ENCODE data around the gene HEATR1. TPM values are rescaled to one million over a fixed set of nuclear protein-coding genes. Genes with fewer than 3 reads are reported as not detected.

The HEATR1 gene
- total RNA-seq, 1 donor from 2014 or later: 23.6 TPM

DNA sequence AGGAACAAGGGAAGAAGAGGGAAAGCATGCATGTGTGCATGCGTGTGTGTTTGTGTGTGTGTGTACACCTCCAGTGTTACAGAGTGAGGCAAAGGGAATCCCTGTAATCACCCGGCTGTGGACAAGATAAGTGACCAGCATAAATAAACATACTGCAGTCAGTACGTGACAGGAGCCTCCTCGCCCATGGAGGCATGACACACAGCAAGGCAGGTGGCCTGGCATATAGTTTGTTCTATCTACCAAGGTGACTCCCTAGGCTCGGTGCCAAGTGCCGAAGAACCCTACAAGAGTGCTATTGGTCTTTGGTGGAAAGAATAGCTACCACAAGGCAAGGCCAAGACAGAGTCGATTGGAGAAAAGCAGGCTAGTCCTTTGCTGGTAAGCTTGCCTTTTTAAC, 31.7 kb upstream of the HEATR1 start:
- DNase-seq (no peak), ATAC-seq (no peak)
- Histone ChIP-seq H3K36me3 (no peaks in the 10 kb centered on the region), H3K9me3 (no peaks in the 10 kb centered on the region), H3K27ac (no peak overlapping the region), H3K4me1 (no peaks in the 10 kb centered on the region), H3K27me3 (no peaks in the 10 kb centered on the region), H3K4me3 (no peak overlapping the region)
- TF ChIP-seq, protein P1, sequence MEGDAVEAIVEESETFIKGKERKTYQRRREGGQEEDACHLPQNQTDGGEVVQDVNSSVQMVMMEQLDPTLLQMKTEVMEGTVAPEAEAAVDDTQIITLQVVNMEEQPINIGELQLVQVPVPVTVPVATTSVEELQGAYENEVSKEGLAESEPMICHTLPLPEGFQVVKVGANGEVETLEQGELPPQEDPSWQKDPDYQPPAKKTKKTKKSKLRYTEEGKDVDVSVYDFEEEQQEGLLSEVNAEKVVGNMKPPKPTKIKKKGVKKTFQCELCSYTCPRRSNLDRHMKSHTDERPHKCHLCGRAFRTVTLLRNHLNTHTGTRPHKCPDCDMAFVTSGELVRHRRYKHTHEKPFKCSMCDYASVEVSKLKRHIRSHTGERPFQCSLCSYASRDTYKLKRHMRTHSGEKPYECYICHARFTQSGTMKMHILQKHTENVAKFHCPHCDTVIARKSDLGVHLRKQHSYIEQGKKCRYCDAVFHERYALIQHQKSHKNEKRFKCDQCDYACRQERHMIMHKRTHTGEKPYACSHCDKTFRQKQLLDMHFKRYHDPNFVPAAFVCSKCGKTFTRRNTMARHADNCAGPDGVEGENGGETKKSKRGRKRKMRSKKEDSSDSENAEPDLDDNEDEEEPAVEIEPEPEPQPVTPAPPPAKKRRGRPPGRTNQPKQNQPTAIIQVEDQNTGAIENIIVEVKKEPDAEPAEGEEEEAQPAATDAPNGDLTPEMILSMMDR (IDR thresholded peaks at IDR 0.05): no peak
- intact Hi-C loops (cut with DNase I): no loop called here

DNA sequence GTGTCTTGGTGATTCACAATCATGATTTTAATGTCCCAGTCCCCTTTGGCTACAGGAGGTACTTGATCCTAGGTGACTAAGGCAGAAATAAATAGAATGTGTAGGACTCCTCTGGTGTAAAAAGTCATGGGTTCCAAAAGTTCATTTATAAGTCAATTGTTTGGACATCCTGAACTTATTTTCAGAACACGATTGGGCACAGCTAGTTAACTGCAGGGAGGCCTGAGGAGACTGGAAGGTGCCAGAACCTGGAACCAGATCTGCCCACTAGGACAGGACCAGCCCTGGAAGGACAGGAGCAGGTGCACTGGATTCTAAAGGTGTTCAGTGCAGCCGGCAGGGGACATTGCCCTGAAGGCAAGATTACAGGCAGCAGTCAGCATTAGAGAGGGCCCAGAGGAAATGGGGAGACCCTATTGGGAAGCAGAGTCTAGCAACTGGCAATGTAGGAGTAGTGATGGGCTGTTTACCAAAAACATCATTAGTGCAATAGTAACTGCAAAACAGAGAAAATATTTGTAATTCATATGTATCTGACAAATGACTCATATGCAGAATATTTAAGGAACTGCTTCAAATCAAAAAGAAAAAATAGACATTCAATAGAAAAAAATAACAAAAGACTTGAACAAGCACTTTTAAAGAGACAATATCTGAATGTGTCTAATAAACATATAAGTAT, 23.6 kb upstream of the HEATR1 start:
- no peaks in the 10 kb centered on the region for H3K9me3 ChIP-seq
- H3K27ac ChIP-seq: no peak overlapping the region
- no peak overlapping the region for H3K4me3 ChIP-seq
- intact Hi-C loops (cut with DNase I): no loop called here
- H3K4me1 ChIP-seq: no peaks in the 10 kb centered on the region
- DNase-seq: no peak
- TF ChIP-seq, protein P1 (IDR thresholded peaks at IDR 0.05): no peak
- ATAC-seq: no peak
- no peaks in the 10 kb centered on the region for H3K36me3 ChIP-seq
- H3K27me3 ChIP-seq: no peaks in the 10 kb centered on the region

DNA sequence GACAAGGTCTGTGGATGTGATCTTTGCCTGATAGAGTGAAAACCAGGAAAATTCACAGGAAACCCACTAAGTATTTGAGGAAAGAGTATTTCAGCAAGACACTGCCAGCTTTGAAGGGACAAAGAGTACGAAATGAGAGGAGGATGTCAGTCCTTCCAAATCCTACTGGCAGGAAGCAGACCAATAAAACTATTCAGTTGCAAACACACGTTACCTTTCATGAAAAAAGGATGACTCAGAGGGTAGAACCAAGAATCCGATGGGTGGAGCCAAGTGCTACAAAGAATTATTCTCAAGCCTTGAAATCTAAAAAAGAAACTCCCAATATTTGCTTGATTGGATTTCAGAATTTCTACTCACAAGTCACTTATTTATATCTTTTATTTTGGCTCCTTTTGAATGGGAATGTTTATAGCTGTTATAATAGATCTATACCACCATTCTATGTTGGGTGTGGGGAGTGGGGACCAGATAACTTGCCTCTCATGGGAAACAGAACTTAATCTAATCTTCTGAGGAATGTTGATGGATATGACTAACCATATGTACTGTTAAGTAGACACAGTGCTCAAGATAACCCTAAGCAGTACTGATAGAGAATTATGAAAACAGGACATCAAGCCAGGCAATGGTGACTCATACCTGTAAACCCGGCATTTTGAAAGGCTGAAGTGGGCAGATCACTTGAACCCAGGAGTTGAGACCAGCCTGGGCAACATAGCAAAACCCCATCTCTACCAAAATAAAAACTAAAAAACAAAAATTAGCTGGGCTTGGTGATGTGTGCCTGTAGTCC, 19.3 kb upstream of the HEATR1 start:
- intact Hi-C loops (cut with DNase I): no loop called here
- no peak for ATAC-seq

DNA sequence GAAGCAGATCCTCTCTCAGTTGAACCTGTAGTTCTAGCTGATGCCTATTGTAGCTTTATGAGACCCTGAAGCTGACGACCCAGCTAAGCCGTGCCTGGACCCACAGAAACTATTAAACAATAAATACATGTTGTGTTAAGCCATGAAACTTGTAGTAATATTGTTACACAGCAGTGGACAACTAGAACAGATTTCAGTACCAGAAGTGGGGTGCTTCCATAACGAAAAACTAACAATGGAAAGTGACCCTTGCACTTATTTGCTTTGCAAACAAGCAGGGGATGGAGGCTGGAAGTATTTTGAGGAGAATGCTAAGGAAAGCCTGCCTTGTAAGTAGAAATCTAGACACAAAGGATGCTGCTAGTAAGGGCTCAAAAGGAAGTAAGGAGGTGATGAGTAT, 18.1 kb upstream of the HEATR1 start:
- H3K27ac ChIP-seq: no peak overlapping the region
- no peaks in the 10 kb centered on the region for H3K27me3 ChIP-seq
- intact Hi-C loops (cut with DNase I): no loop called here
- H3K4me3 ChIP-seq: no peak overlapping the region
- no peaks in the 10 kb centered on the region for H3K4me1 ChIP-seq
- no peak for ATAC-seq
- no peaks in the 10 kb centered on the region for H3K9me3 ChIP-seq
- TF ChIP-seq, protein P1 (IDR thresholded peaks at IDR 0.05): no peak
- no peak for DNase-seq
- H3K36me3 ChIP-seq: no peaks in the 10 kb centered on the region

More for the DNA sequence above, 19.3 kb upstream of the HEATR1 start:
- Histone ChIP-seq H3K9me3 (no peaks in the 10 kb centered on the region), H3K27me3 (no peaks in the 10 kb centered on the region), H3K4me3 (no peak overlapping the region), H3K27ac (no peak overlapping the region), H3K36me3 (no peaks in the 10 kb centered on the region), H3K4me1 (no peaks in the 10 kb centered on the region)
- TF ChIP-seq, protein P1 (IDR thresholded peaks at IDR 0.05): no peak
- DNase-seq: no peak

DNA sequence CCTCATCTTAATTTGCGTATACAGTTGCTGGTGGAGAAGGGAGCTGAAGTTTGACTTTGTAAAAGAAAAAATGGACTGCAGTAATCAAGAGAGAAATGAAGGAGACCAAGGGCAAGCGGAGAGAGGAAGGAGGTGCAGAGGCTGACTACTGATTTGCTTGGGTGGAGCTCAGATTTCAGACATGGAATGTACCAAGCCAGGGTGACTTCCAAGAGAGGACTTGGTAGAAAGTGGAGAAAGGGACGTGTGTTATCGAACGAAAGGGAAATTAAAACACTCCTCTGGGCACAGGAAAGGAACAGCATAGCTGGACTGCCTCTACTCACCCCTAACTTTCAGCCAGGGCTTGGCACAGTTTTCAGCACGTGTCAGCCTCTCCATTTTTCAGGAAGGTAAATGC, 15.1 kb upstream of the HEATR1 start:
- H3K4me3 ChIP-seq: no peak overlapping the region
- no peaks in the 10 kb centered on the region for H3K9me3 ChIP-seq
- no peak overlapping the region for H3K27ac ChIP-seq
- intact Hi-C loops (cut with DNase I): no loop called here
- TF ChIP-seq, protein P1 (IDR thresholded peaks at IDR 0.05): no peak
- H3K4me1 ChIP-seq: no peaks in the 10 kb centered on the region
- no peak for DNase-seq
- no peaks in the 10 kb centered on the region for H3K27me3 ChIP-seq
- H3K36me3 ChIP-seq: no peaks in the 10 kb centered on the region
- ATAC-seq: no peak

Measured in upper lobe of right lung (tissue), 1 donor.